Measurements from ENCODE around the gene SORCS2. TPM values are rescaled to one million over a fixed set of nuclear protein-coding genes. Genes with fewer than 3 reads are reported as not detected.

SORCS2 gene
- total and polyA plus RNA-seq, 2 of the 13 experiments (the other 11 are each of a cell fraction or from before 2014, with no cell fraction given) = 0.82 to 1.0 TPM

GRCh38 chr4:7430368-7430964, 238.1 kb downstream of the SORCS2 start:
- 8% methylated on average over 5 of the region's 16 CpGs for WGBS (ENCODE audit: low lambda C conversion rate)
- no peak overlapping the region for H3K9ac ChIP-seq (ENCODE audit: insufficient read depth, low read depth, low read length)
- peaks cover 13 to 58% of the 10 kb centered on the region in 2 experiments; a peak in 4 of 5 replicates for H3K27me3 ChIP-seq (ENCODE audit: control insufficient read depth in 1 of 2, insufficient read depth in 2 of 2, low read length in 2 of 2)
- ChIA-PET CTCF (ENCODE audit: low intra/inter-chr PET ratio, low total read pairs) (no interaction called here), POLR2A (no interaction called here)
- no peaks in the 10 kb centered on the region for H3K79me2 ChIP-seq (ENCODE audit: insufficient read depth, low read length)
- no peak overlapping the region for H3K4me3 ChIP-seq (replicated peaks in 1 of 3; ENCODE audit: insufficient read depth in 1 of 3, low read depth in 2 of 3, low read length in 3 of 3)
- H3K36me3 ChIP-seq (replicated peaks in 1 of 2; ENCODE audit: control insufficient read depth in 1 of 2, insufficient read depth in 2 of 2, low read length in 2 of 2) = no peaks in the 10 kb centered on the region
- H3K4me1 ChIP-seq (ENCODE audit: insufficient read depth, low read length) = peaks cover 12% of the 10 kb centered on the region
- in situ Hi-C loops (cut with HindIII; ENCODE audit: extremely low pct_ligation_motif_present, low pct_unique_long_range_greater_than_20kb) = no loop called here
- ATAC-seq = no peak
- H3K27ac ChIP-seq (ENCODE audit: extremely low read length, insufficient read depth, low read length) = no peak overlapping the region
- H2AFZ ChIP-seq (ENCODE audit: low read length) = no peak overlapping the region
- intact Hi-C loops (cut with micrococcal nuclease; ENCODE audit: unreplicated experiment) = no loop called here
- no peak for DNase-seq (ENCODE audit: low spot score)
- no peaks in the 10 kb centered on the region for H3K9me3 ChIP-seq (ENCODE audit: low read length)
- no peaks in the 10 kb centered on the region for H4K20me1 ChIP-seq (ENCODE audit: insufficient read depth, low read length)
- H3K4me2 ChIP-seq (ENCODE audit: low read depth, low read length) = no peak overlapping the region
- no TSS peak for BruUV-seq (replicated peaks)
- FAIRE-seq = no peak
- TF ChIP-seq ZNF678 (CRISPR knock-in tag; IDR thresholded peaks at IDR 0.05) (no peak), ZNF101 (CRISPR knock-in tag; IDR thresholded peaks at IDR 0.05; ENCODE audit: borderline replicate concordance, low read depth) (no peak), HES4 (CRISPR knock-in tag; IDR thresholded peaks at IDR 0.05; ENCODE audit: borderline replicate concordance) (no peak), PRDM4 (CRISPR knock-in tag; IDR thresholded peaks at IDR 0.05; ENCODE audit: borderline replicate concordance) (no peak), PHF21A (CRISPR knock-in tag; IDR thresholded peaks at IDR 0.05) (no peak), ELF4 (CRISPR knock-in tag; IDR thresholded peaks at IDR 0.05; ENCODE audit: borderline replicate concordance) (no peak), ZNF788 (CRISPR knock-in tag; IDR thresholded peaks at IDR 0.05; ENCODE audit: borderline replicate concordance) (no peak), ZNF274 (CRISPR knock-in tag; IDR thresholded peaks at IDR 0.05) (no peak), ZMYM2 (CRISPR knock-in tag; IDR thresholded peaks at IDR 0.05) (no peak), POLR2AphosphoS2 (IDR thresholded peaks at IDR 0.05; ENCODE audit: low read depth, low read length) (no peak)
- TF ChIP-seq, protein P1, sequence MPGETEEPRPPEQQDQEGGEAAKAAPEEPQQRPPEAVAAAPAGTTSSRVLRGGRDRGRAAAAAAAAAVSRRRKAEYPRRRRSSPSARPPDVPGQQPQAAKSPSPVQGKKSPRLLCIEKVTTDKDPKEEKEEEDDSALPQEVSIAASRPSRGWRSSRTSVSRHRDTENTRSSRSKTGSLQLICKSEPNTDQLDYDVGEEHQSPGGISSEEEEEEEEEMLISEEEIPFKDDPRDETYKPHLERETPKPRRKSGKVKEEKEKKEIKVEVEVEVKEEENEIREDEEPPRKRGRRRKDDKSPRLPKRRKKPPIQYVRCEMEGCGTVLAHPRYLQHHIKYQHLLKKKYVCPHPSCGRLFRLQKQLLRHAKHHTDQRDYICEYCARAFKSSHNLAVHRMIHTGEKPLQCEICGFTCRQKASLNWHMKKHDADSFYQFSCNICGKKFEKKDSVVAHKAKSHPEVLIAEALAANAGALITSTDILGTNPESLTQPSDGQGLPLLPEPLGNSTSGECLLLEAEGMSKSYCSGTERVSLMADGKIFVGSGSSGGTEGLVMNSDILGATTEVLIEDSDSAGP (CRISPR knock-in tag; IDR thresholded peaks at IDR 0.05; ENCODE audit: borderline replicate concordance) = no peak
- TF ChIP-seq, protein P2, sequence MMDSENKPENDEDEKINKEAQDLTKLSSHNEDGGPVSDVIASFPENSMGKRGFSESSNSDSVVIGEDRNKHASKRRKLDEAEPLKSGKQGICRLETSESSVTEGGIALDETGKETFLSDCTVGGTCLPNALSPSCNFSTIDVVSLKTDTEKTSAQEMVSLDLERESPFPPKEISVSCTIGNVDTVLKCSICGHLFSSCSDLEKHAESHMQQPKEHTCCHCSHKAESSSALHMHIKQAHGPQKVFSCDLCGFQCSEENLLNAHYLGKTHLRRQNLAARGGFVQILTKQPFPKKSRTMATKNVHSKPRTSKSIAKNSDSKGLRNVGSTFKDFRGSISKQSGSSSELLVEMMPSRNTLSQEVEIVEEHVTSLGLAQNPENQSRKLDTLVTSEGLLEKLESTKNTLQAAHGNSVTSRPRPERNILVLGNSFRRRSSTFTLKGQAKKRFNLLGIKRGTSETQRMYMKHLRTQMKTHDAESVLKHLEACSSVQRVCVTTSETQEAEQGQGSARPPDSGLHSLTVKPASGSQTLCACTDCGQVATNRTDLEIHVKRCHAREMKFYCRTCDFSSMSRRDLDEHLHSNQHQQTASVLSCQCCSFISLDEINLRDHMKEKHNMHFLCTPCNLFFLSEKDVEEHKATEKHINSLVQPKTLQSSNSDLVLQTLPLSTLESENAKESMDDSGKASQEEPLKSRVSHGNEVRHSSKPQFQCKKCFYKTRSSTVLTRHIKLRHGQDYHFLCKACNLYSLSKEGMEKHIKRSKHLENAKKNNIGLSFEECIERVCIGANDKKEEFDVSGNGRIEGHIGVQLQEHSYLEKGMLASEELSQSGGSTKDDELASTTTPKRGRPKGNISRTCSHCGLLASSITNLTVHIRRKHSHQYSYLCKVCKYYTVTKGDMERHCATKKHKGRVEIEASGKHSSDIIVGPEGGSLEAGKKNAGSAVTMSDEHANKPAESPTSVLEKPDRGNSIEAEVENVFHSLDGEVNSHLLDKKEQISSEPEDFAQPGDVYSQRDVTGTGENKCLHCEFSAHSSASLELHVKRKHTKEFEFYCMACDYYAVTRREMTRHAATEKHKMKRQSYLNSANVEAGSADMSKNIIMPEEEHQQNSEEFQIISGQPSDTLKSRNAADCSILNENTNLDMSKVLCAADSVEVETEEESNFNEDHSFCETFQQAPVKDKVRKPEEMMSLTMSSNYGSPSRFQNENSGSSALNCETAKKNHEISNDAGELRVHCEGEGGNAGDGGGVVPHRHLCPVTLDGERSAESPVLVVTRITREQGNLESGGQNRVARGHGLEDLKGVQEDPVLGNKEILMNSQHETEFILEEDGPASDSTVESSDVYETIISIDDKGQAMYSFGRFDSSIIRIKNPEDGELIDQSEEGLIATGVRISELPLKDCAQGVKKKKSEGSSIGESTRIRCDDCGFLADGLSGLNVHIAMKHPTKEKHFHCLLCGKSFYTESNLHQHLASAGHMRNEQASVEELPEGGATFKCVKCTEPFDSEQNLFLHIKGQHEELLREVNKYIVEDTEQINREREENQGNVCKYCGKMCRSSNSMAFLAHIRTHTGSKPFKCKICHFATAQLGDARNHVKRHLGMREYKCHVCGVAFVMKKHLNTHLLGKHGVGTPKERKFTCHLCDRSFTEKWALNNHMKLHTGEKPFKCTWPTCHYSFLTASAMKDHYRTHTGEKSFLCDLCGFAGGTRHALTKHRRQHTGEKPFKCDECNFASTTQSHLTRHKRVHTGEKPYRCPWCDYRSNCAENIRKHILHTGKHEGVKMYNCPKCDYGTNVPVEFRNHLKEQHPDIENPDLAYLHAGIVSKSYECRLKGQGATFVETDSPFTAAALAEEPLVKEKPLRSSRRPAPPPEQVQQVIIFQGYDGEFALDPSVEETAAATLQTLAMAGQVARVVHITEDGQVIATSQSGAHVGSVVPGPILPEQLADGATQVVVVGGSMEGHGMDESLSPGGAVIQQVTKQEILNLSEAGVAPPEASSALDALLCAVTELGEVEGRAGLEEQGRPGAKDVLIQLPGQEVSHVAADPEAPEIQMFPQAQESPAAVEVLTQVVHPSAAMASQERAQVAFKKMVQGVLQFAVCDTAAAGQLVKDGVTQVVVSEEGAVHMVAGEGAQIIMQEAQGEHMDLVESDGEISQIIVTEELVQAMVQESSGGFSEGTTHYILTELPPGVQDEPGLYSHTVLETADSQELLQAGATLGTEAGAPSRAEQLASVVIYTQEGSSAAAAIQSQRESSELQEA (CRISPR knock-in tag; IDR thresholded peaks at IDR 0.05; ENCODE audit: not compliant biosample characterization) = no peak
